Measurements from ENCODE around the gene CCDC92.

DNA sequence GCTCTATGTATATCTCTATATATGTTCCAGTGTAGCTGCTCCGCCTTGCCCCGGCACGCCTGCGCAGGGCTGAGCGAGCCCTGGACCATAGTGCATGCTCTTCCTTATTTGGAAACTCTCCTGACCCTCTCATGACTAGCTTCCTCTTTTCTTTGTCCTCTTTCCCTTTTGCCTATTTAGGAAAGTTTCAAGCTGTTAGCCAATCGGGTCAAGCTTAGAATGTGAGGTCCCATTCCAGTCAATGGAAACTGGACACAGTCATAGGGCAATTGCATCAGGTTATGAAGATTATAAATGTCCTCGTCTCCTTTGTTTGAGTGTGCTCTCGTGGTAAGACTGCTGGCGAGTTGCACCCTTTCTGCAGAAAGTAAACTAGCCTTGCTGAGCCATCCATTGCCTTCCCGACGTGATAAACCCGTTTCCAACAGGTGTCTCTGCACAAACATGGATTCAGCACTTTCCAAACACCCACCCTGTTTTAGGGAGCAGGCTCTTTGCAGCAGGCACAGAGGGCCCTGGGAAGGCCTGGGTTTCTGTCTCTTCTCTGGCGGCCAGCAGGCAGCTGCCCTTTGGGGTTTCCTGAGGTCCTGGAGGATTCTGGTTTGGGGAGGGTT is 30.9 kb downstream of the CCDC92 start:
- no peak for TF ChIP-seq EZH2phosphoT487 (IDR thresholded peaks at IDR 0.05; ENCODE audit: low read length)
- TF ChIP-seq EZH2 (optimal IDR thresholded peaks at IDR 0.05; ENCODE audit: low read depth, low read length), result no peak
